Fibroblast of pulmonary artery (primary cell): Measurements from ENCODE around the gene GAB2.

Experiments used
- DNase-seq: peaks from one replicate; pipeline ENCODE4 v3.0.0-alpha.2; 2010; ENCODE audit warnings: low read depth
- H3K4me3 ChIP-seq: replicated peaks from 2 replicates; pipeline ENCODE4 v1.5.1; 2011; ENCODE audit warnings: low read depth, mild to moderate bottlenecking, control low read depth, low read length, moderate library complexity
- TF ChIP-seq, protein P1 (sequence below): IDR thresholded peaks from 2 replicates; pipeline ENCODE4 v1.5.1; 2011; ENCODE audit warnings: mild to moderate bottlenecking, control low read depth, low read length, inconsistent platforms; ENCODE audit errors: missing control alignments

GAB2 gene

DNA sequence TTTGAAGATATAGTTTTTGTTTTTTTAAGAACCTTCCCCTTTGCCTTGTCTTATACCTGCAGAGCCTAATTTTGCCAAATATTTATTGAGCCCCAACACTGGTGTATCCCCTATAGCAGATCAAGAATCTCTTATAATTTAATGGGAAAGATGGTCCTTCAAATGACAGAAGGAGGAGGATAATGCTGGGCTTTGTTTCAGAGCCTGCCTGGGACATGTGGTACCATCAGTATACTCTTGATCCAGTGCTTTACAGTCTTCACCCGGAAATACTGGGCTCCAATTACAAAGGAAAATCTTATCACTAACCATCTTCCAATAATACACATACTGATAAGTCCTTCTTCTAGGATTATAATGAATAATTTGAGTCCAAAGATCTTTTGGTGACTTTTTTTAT lies 84.7 kb downstream of the GAB2 start:
- H3K4me3 ChIP-seq, result no peak overlapping the region
- DNase-seq, result no peak
- TF ChIP-seq, protein P1, sequence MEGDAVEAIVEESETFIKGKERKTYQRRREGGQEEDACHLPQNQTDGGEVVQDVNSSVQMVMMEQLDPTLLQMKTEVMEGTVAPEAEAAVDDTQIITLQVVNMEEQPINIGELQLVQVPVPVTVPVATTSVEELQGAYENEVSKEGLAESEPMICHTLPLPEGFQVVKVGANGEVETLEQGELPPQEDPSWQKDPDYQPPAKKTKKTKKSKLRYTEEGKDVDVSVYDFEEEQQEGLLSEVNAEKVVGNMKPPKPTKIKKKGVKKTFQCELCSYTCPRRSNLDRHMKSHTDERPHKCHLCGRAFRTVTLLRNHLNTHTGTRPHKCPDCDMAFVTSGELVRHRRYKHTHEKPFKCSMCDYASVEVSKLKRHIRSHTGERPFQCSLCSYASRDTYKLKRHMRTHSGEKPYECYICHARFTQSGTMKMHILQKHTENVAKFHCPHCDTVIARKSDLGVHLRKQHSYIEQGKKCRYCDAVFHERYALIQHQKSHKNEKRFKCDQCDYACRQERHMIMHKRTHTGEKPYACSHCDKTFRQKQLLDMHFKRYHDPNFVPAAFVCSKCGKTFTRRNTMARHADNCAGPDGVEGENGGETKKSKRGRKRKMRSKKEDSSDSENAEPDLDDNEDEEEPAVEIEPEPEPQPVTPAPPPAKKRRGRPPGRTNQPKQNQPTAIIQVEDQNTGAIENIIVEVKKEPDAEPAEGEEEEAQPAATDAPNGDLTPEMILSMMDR, result no peak

DNA sequence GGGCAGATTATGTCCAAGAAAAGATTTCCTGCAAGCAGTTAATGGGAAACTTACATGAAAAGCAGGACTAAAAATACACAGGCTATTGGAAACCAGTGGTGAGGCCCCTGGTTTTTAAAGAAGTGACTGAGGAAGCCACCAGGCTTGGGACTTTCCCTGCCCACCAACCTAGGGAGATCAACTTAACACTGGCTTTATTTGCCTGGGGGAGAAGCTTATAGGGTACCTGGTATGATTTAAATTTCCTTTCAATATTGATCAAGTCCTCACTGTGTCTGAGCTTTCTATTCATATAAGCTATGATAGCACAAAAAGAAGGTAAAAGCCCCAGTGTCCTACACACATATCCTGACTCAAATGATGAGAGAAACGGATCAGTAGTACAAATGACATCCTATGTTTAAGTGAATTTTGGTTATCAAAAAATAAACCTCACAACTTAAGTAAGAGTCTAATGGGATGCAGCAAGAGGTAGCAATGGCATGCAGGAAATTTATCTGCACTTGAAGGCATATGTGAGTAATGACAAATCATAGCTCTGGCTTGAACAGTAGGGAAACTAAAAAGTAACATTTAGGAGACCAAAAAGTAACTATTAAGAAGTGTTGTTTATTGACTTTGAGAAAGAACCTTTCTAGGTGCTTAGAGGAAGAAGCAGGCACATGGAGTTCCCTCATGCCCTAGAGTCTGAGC lies 85.3 kb downstream of the GAB2 start:
- no peak overlapping the region for H3K4me3 ChIP-seq
- DNase-seq, result peak; percentile 30
- TF ChIP-seq, protein P1, result no peak

DNA sequence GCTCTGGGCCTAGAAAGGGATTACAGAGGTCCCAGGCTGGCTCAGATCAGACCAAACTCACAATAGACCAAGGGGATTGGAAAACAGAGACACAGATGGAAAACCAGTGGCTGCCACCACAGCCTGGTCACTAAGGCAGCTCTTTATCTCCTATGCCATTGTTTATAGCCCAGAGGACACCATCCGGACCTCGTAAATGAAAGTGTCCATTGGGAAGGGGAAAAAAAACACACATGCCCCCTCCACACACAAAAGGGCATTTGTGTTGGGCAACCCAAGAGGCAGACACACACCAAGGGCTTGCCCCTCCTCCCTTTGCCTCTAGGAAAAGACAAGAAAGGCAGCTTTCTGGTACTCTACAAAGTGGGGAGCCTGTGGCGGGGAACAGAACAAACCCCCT lies 85.9 kb downstream of the GAB2 start:
- DNase-seq, result no peak
- no peak overlapping the region for H3K4me3 ChIP-seq
- TF ChIP-seq, protein P1, result no peak

DNA sequence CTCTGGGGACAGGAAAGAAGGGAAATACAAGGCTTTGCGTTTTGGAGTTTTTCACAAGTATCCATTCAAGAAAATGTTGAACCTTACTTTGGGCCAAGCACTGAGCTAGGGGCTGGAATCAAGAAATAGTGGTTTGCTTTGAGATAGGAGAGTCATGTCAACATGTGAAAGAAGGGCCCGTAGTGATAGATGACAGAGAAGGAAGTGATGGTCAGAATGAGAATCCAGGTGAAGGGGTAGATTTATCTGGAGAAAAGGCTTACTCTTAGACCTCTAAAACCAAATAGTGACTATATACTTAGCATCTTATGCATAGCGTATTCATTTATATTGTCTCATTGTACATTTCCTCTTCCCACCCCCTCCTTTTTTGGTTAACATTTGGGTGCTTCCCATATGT lies 87.3 kb downstream of the GAB2 start:
- TF ChIP-seq, protein P1, result no peak
- no peak for DNase-seq
- H3K4me3 ChIP-seq, result no peak overlapping the region

DNA sequence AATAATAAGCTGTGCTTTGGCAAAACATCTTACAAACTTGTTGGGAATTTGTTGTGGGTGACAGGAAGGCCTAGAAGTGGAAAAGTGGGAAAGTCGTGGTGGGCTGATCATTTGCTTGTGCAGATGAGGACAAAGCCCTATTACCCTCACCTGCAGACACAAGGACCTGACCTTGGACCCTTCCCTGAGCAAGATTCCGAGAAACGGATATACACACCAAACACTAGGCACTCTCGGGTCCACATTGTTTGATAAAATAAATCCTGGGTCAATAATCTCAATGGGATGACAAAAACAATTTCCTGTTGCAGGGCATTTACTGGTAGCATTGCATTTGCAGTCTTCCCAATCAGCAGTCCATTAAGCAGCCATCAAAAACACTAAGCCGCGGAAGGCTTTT lies 89.7 kb downstream of the GAB2 start:
- no peak overlapping the region for H3K4me3 ChIP-seq
- no peak for DNase-seq
- TF ChIP-seq, protein P1, result no peak

DNA sequence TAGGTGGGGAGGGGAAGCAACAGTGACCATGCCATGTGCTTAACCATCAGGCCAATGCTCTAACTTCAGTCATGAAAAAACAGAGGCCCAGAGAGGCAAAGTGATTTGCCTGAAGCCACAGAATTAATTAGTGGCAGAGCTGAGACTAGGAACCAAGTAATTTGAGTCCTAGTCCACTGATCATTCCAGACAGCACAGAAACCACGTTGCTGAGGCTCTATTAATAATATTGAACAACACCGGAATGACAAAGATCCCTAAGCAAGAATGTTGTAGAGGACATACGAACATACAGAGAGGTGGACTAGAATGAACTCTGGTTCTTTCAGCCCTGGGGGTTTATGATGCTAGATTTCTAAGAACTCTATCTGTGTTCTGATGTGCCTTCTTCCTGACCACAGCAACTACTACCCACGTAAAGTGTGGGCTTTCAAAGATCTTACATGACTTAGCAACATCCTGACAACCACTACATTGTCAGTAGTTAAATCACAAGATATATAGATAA lies 92.3 kb downstream of the GAB2 start:
- DNase-seq, result no peak
- TF ChIP-seq, protein P1, result no peak
- H3K4me3 ChIP-seq, result no peak overlapping the region

DNA sequence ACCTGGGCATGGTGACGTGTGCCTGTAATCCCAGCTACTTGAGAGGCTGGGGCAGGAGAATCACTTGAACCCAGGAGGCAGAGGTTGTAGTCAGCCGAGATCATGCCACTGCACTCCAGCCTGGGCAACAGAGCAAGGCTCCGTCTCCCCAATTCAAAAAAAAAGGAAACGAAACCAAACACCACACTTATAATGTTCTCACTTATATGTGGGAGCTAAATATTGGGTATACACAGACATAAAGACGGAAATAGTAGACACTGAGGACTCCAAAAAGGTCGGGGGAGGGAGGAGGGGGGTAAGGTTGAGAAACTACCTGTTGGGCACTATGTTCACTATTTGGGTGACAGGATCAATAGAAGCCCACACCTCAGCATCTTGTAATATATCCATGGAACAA lies 94.3 kb downstream of the GAB2 start:
- TF ChIP-seq, protein P1, result no peak
- H3K4me3 ChIP-seq, result no peak overlapping the region
- DNase-seq, result no peak
